RWPE1 (cell line): ENCODE results near the gene MAPK11.
A peak's percentile ranks its signal among the peaks of the same experiment; 100 is the strongest.

ENCODE experiments used
- CTCF ChIA-PET: fragments of 350-600 bp; sonication (Branson Sonifier 250); formaldehyde crosslinking; extraction: SDS; loops from one replicate; lab custom pipeline; 2021; lab: Yijun Ruan, JAX
- POLR2A ChIA-PET: fragments of 400-600 bp; formaldehyde crosslinking; extraction: SDS; loops from one replicate; lab custom pipeline; 2020; ENCODE audit warnings: antibody characterized with exemption; ENCODE audit not compliant: low non-redundant PET; lab: Yijun Ruan, JAX
- DNase-seq: peaks from one replicate; pipeline ENCODE4 v3.0.0; 2012; ENCODE audit warnings: low spot score
- H3K27ac ChIP-seq: fragments of 450-650 bp; 2 replicates; pipeline ENCODE4 v1.5.1; 2017
- CTCF ChIP-seq: fragments of 450-650 bp; conservative IDR thresholded peaks from 2 replicates; pipeline ENCODE4 v1.5.1; 2017; ENCODE audit warnings: low read depth, mild to moderate bottlenecking

MAPK11 gene

GRCh38 chr22:50269970-50270665 lies at the start of gene MAPK11:
Gene MAPK11 (minus strand): TSS chr22:50270380. CDS start chr22:50270292, 88 bp downstream.
- no peak for TF ChIP-seq CTCF
- DNase-seq = no peak
- CTCF ChIA-PET = no interaction called here
- peak within 1 kb of the TSS; percentile 79 for H3K27ac ChIP-seq
- POLR2A ChIA-PET = no interaction called here

DNA sequence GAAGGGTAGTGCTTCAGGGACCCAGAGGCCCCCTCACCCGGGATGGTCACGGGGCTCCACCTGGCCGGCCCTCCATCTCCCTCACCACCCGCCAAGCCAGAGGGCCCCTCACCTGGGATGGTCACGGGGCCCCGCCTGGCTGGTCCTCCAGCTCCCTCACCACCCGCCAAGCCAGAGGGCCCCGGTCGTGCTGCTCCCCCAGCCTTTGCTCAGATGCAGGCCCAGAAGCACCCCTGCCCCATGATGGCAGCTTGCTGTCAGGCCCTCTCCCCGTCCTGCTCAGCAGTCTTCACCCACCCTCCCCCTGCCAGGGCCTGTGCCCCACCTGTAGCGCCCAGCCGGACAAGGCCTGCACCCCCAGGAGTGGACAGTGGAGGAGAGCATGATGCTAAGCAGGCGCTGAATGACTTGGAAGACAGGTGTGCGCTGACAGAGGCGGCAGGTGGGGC lies 49.3 kb upstream of the MAPK11 start:
- ChIA-PET POLR2A (no interaction called here), CTCF (no interaction called here)
- TF ChIP-seq CTCF = no peak
- DNase-seq = no peak
- H3K27ac ChIP-seq = no peak overlapping the region

- DNase-seq = no peak
- H3K27ac ChIP-seq = peak overlapping the region; percentile 19; the same call in 1 of the 2 replicates
- TF ChIP-seq CTCF = no peak
- ChIA-PET CTCF (no interaction called here), POLR2A (no interaction called here)
Measured at GRCh38 chr22:50318698-50319411, 48.7 kb upstream of the MAPK11 start.

GRCh38 chr22:50318356-50318697 lies 48.1 kb upstream of the MAPK11 start:
- DNase-seq = no peak
- POLR2A ChIA-PET = no interaction called here
- peak overlapping the region; percentile 19; the same call in 1 of the 2 replicates for H3K27ac ChIP-seq
- CTCF ChIA-PET = no interaction called here
- TF ChIP-seq CTCF = no peak

- peak overlapping the region; percentile 19 for H3K27ac ChIP-seq
- POLR2A ChIA-PET = no interaction called here
- no peak for TF ChIP-seq CTCF
- DNase-seq = no peak
- CTCF ChIA-PET = interaction anchor here (0.5 kb wide), 1 partner anchor 41 kb away, joined by 3 read pairs; no protein-coding TSS in a partner anchor
Measured at GRCh38 chr22:50317674-50318073, 47.5 kb upstream of the MAPK11 start.

DNA sequence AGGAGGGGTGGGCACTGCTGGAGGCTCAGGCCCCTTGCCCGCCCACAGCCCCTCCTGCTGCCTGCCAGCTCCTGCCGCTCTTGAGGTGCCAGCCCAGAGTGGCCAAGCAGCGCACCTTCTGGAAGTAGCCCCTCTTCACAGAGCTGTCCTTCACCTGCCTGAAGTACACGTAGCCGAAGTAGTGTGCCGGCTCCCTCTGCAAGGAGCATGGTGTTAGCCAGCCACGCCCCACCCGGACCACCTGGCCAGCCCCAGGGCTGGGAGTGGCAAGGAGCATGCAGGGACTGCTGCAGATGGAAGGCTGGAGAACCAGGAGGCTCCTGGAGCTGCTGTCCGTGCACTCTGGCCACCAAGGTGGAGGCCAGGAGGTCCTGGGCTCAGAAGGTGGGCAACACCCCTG lies 47.0 kb upstream of the MAPK11 start:
- no peak for DNase-seq
- ChIA-PET CTCF (interaction anchor here (0.5 kb wide), 1 partner anchor 40 kb away, joined by 3 read pairs; no protein-coding TSS in a partner anchor), POLR2A (no interaction called here)
- H3K27ac ChIP-seq = peak overlapping the region; percentile 19; the same call in 1 of the 2 replicates
- no peak for TF ChIP-seq CTCF
